ENCODE results near the gene UBTF. TPM values are rescaled to one million over a fixed set of nuclear protein-coding genes. Genes with fewer than 3 reads are reported as not detected.

Gene UBTF
- total RNA-seq, 1 donor from 2014 or later, result 53.9 TPM

DNA sequence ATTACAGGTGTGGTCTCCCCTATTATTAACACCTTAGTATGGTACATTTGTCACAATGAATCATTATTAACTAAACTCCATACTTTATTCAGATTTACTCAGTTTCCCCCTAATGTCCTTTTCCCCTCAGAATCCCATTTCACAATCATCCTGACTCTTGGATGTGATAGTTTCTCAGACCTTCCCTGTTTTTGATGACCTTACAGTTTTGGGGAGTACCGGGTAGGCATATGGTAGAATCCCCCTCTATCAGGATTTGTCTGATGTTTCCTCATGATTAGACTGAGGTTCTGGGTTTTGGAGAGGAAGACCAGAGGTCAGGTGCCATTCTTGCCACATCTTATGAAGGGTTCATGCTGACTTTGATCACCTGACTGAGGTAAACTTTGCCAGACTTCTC, 55.0 kb downstream of the UBTF start:
- no peaks in the 10 kb centered on the region for H3K9me3 ChIP-seq (replicated peaks)
- H3K27ac ChIP-seq (replicated peaks), result no peak overlapping the region
- H3K36me3 ChIP-seq, result no peaks in the 10 kb centered on the region
- intact Hi-C loops (cut with micrococcal nuclease), result no loop called here
- H3K27me3 ChIP-seq (ENCODE audit: low read depth), result no peaks in the 10 kb centered on the region
- H3K4me3 ChIP-seq, result no peak overlapping the region
- no peak for TF ChIP-seq CTCF (IDR thresholded peaks at IDR 0.05; ENCODE audit: borderline replicate concordance)
- no peak for DNase-seq
- peaks cover 14% of the 10 kb centered on the region for H3K4me1 ChIP-seq

- H3K4me1 ChIP-seq, result no peaks in the 10 kb centered on the region
- no peak overlapping the region for H3K27ac ChIP-seq (replicated peaks)
- no peak overlapping the region for H3K4me3 ChIP-seq
- no peak for TF ChIP-seq CTCF (IDR thresholded peaks at IDR 0.05; ENCODE audit: borderline replicate concordance)
- no peaks in the 10 kb centered on the region for H3K36me3 ChIP-seq
- intact Hi-C loops (cut with micrococcal nuclease), result no loop called here
- H3K27me3 ChIP-seq (ENCODE audit: low read depth), result no peaks in the 10 kb centered on the region
- H3K9me3 ChIP-seq (replicated peaks), result no peaks in the 10 kb centered on the region
- DNase-seq, result no peak
These were observed 59.8 kb downstream of the UBTF start for GRCh38 chr17:44159519-44160210.

GRCh38 chr17:44155488-44155887, 64.0 kb downstream of the UBTF start:
- Histone ChIP-seq H3K27ac (replicated peaks) (no peak overlapping the region), H3K36me3 (no peaks in the 10 kb centered on the region), H3K4me1 (no peaks in the 10 kb centered on the region), H3K9me3 (replicated peaks) (no peaks in the 10 kb centered on the region), H3K27me3 (ENCODE audit: low read depth) (no peaks in the 10 kb centered on the region), H3K4me3 (no peak overlapping the region)
- intact Hi-C loops (cut with micrococcal nuclease), result no loop called here
- TF ChIP-seq CTCF (IDR thresholded peaks at IDR 0.05; ENCODE audit: borderline replicate concordance), result no peak
- DNase-seq, result no peak

Small RNAs within 50 kb of the gene (microRNA-seq; reads per million reads assigned to microRNA genes)
- gene MIR6782, result not detected

Other genes with a start within 250 kb of the UBTF start
- gene NAGS, start 215.1 kb downstream of the UBTF start, total RNA-seq, result 0.11 TPM
- gene TMEM101, start 204.7 kb downstream of the UBTF start, total RNA-seq, result 18.3 TPM
- 41.2 TPM for gene LSM12, start 153.0 kb downstream of the UBTF start, total RNA-seq
- 29.3 TPM for gene G6PC3, start 148.9 kb downstream of the UBTF start, total RNA-seq
- gene HDAC5, start 96.0 kb downstream of the UBTF start, total RNA-seq, result 62.6 TPM
- gene HROB, start 77.7 kb downstream of the UBTF start, total RNA-seq, result 0.27 TPM
- 12.9 TPM for gene ASB16, start 49.0 kb downstream of the UBTF start, total RNA-seq
- 20.9 TPM for gene TMUB2, start 32.7 kb downstream of the UBTF start, total RNA-seq
- 28.7 TPM for gene ATXN7L3, start 19.8 kb downstream of the UBTF start, total RNA-seq
- not detected for gene SLC4A1, start 48.5 kb upstream of the UBTF start, total RNA-seq
- gene RUNDC3A, start 88.9 kb upstream of the UBTF start, total RNA-seq, result 0.41 TPM
- gene SLC25A39, start 105.1 kb upstream of the UBTF start, total RNA-seq, result 46.7 TPM
- gene GRN, start 125.6 kb upstream of the UBTF start, total RNA-seq, result 160 TPM
- 0.55 TPM for gene FAM171A2, start 144.2 kb upstream of the UBTF start, total RNA-seq
- 0.91 TPM for gene ITGA2B, start 170.0 kb upstream of the UBTF start, total RNA-seq